ENCODE measurements around the gene ELMOD1.

ELMOD1 gene

GRCh38 chr11:107688322-107688918 is 97.5 kb downstream of the ELMOD1 start:
- no peak for DNase-seq (ENCODE audit: low read depth)

GRCh38 chr11:107689317-107690202 is 98.6 kb downstream of the ELMOD1 start:
- DNase-seq (ENCODE audit: low read depth): peak; percentile 39

- DNase-seq (ENCODE audit: low read depth): no peak
Observed at GRCh38 chr11:107691000-107691750, 100.2 kb downstream of the ELMOD1 start.

GRCh38 chr11:107695446-107695845 is 104.5 kb downstream of the ELMOD1 start:
- DNase-seq (ENCODE audit: low read depth): no peak

GRCh38 chr11:107696140-107696539 is 105.2 kb downstream of the ELMOD1 start:
- no peak for DNase-seq (ENCODE audit: low read depth)

GRCh38 chr11:107697291-107697690 is 106.3 kb downstream of the ELMOD1 start:
- no peak for DNase-seq (ENCODE audit: low read depth)

GRCh38 chr11:107699371-107700285 is 108.7 kb downstream of the ELMOD1 start:
- no peak for DNase-seq (ENCODE audit: low read depth)

GRCh38 chr11:107702109-107702660 is 111.2 kb downstream of the ELMOD1 start:
- no peak for DNase-seq (ENCODE audit: low read depth)

- DNase-seq (ENCODE audit: low read depth): no peak
Observed at GRCh38 chr11:107702723-107703122, 111.8 kb downstream of the ELMOD1 start.

GRCh38 chr11:107704451-107704850 is 113.5 kb downstream of the ELMOD1 start:
- DNase-seq (ENCODE audit: low read depth): no peak

GRCh38 chr11:107705027-107705426 is 114.1 kb downstream of the ELMOD1 start:
- DNase-seq (ENCODE audit: low read depth): no peak

- DNase-seq (ENCODE audit: low read depth): no peak
Observed at GRCh38 chr11:107706531-107706930, 115.6 kb downstream of the ELMOD1 start.

GRCh38 chr11:107707215-107707671 is 116.3 kb downstream of the ELMOD1 start:
- DNase-seq (ENCODE audit: low read depth): no peak

GRCh38 chr11:107707807-107708206 is 116.9 kb downstream of the ELMOD1 start:
- no peak for DNase-seq (ENCODE audit: low read depth)

- DNase-seq (ENCODE audit: low read depth): no peak
Observed at GRCh38 chr11:107708792-107709191, 117.8 kb downstream of the ELMOD1 start.

- DNase-seq (ENCODE audit: low read depth): no peak
Observed at GRCh38 chr11:107710301-107710700, 119.4 kb downstream of the ELMOD1 start.

- no peak for DNase-seq (ENCODE audit: low read depth)
Observed at GRCh38 chr11:107711861-107712755, 121.2 kb downstream of the ELMOD1 start, which contains the start of gene SLN. SLN (minus strand) TSS chr11:107712056.

- DNase-seq (ENCODE audit: low read depth): no peak
Observed at GRCh38 chr11:107713009-107713408, 122.1 kb downstream of the ELMOD1 start.
